HG02981 (cell line): ENCODE data around the gene CCL17.
"Not testable (repeated sequence)": the region's sequence is repeated elsewhere in the genome, so short reads cannot be mapped to it uniquely, and the experiment has no call there.

Experiments used
- ATAC-seq: cut with Tn5 transposase; IDR thresholded peaks from one replicate; pipeline ENCODE4 v1.9.1; 2021; ENCODE audit warnings: mild to moderate bottlenecking, moderate library complexity; ENCODE audit not compliant: unreplicated experiment

The CCL17 gene

DNA sequence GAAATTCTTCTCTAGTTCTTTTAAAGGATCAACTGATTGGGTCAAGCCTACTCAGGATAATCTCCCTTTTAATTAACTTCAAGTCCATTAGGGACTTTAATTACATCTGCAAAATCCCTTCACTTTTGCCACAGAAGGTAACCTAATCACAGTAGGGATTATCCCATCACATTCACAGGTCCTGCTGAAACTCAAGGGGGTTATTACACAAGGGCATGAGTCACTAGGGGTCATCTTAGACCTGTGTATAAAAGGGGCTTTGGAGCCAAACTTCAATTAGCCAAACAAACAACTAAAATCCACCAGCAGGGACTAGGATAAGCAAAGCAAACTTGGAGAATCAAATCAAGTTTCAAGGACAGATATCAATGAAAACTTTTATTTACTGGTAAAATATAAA is 23.3 kb downstream of the CCL17 start:
- ATAC-seq, result no peak

DNA sequence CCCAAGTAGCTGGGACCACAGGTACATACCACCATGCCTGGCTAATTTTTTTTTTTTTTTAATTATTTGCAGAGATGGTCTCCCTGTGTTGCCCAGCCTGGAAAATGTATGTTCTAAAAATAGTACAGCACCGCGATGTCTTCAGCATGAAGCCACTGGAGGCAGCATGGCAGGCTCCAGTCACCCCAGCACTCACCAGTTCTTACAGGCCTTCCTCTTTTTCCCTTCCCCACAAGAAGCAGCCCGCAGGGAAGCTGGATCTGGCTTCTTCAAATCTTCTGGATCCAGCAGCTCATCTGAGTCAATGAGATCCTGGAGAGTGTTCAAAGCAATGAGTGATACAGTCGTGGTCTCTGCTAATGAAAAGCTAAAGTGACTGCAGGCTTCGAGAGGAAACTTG is 26.4 kb downstream of the CCL17 start:
- ATAC-seq, result no peak

- ATAC-seq, result no peak
Observed at GRCh38 chr16:57432505-57432904, 27.9 kb downstream of the CCL17 start.

DNA sequence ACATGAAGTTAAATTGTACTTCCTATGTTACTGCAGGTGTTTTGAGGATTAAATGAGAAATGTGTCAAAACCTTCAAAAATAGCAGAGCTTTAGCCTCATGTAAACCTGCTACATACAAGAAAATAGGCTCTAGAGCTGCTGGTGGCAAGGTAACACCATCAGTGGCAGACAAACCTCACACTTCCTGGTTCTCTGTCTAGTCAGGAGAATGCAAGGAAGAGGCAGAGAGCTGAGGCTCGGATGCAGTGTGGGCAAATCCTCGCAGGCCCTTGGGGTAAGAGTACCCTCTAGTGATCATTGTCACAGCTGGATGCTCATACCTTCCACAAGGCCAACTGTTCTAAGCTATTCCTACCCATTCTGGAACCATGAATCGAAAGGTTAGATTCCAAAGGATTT is 28.4 kb downstream of the CCL17 start:
- no peak for ATAC-seq

DNA sequence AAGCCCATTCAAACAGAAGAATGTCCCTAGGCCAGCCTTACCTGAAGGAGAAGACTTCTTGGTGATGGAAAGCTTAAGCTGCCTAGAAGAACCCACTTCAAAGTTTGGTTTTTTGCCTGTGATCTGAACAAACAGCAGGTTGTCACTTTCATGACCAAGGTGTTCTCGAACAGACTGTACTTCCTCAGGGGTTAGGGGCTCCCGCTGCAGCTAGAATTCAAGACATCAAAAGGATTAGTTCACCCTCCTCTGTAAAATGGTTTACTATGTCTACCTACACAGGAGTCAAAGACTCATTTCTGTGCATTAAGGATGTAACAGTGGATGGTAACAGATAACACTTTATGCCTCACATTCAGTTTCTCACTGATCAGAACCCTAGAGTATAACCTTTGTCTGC is 29.4 kb downstream of the CCL17 start:
- no peak for ATAC-seq

DNA sequence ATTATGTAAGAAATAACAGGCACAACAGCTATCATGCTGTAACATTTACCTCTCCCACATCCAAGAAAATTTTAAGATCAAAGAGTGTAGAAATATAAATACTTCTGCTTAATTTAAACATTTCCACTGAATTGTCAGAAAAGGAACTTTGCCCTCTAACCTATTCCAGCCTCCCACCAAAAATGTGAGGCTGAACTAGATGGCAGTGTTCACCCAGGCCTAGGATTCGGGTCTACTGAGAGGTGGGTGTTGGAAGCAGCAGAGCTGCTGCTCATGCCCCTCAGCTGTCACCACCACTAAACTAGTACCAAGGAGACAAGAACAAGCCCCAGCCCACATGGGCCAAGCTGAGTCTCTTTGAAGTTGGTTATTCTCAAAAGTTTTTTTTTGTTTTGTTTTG is 31.3 kb downstream of the CCL17 start:
- ATAC-seq, result no peak

GRCh38 chr16:57439947-57440346 is 35.4 kb downstream of the CCL17 start:
- not testable (repeated sequence) for ATAC-seq

DNA sequence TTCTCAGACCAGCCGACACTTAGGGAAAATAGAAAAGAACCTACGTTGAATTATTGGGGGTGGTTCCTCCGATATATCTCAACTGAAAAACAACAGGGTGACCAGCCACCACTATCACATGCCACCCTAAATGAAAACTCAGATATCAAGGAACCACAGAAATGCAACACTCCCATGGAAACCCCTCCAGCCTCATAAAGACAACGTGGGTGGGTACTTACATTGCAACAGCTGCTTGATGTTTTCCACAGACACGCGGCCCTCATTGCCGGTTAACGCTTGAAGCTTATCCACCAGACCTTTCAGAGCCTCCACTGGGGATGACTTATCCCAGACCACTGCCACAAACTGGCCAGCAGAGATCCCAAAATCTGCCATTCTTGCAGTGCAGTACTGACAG is 36.0 kb downstream of the CCL17 start:
- not testable (repeated sequence) for ATAC-seq

GRCh38 chr16:57444711-57445110 is 40.1 kb downstream of the CCL17 start:
- ATAC-seq, result no peak

- ATAC-seq, result no peak
Observed at GRCh38 chr16:57445510-57445909, 40.9 kb downstream of the CCL17 start.

- peak; percentile 20 for ATAC-seq
Observed at GRCh38 chr16:57446531-57447185, 42.1 kb downstream of the CCL17 start.

DNA sequence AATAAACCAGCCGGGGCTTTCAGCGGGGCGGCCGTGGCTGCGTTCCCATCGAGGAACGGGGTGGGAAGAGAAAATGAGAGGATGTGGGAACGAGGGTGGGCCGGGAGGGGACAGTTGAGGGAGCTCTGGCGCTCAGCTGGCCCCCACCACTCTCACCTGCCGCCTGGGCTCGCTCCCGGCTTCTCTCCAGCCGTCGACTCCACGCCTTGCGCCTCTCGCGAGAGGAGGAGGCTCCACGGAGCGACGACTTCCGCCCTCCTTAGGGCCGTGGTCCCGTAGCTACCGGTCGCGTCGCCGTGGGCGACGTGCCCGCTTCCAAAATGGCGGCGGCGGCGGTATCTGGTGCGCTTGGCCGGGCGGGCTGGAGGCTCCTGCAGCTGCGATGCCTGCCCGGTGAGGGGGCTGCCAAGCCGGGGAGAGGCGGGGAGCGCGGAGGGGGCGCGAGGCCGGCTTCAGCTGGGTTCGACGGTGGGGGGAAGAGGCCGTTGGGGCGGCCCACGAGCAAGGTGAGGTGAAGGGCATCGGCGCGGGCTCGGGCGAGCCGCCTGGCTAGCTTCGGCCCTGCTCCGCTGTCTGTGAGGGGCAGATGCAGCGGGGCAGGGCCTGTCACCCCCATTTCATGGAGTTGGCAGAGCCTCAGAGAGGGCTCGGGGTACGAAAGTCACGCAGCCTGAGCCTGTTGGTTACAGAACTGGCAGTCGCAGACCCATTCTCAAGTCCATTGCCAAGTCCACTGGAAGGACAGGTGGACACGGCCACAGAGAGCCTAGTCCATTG is 42.8 kb downstream of the CCL17 start, which contains the start of the genes CIAPIN1 and COQ9:
Gene CIAPIN1, minus strand, starts transcription at position 200 of the 777 bp plus-strand sequence. CDS start 6,457 bp downstream, outside the sequence.
Gene COQ9, plus strand, starts transcription at position 294 of the 777 bp plus-strand sequence. Its CDS starts 27 bp downstream, at position 321.
- ATAC-seq, result peak; percentile 97

- ATAC-seq, result no peak
Observed at GRCh38 chr16:57452021-57452420, 47.5 kb downstream of the CCL17 start.

DNA sequence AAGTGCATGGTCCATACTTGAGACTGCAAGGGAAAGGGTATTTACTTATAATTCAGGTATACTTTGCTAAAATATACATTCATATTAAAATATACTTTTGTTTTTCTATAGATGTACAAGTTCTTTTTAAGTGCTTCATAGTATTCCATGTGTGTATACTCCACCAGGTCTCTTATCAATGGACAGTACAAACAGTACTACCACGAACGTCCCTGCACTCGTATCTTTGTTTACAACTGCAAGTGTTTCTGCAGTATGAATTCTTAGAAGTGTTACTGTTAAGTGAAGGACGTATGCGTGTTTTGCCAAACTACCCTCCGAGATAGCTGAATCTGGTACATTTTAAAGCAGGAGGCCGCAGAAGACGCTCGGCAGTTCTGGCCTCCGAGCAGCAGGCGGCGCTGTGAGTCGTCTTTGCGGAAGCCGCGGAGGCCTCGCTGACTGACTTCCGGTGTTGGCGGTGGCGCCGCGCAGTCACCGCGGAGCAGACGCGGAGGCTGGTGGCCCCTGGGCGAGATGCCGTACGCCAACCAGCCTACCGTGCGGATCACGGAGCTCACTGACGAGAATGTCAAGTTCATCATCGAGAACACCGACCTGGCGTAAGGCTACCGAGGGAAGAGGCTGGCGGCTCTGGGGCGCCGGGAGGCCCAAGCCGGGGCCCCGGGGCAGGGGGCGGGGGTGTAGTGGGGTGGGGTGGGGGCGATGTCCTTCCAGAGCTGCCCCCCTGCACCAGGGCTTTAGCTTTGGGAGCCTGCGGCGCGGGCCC is 57.8 kb downstream of the CCL17 start, which contains the start of gene POLR2C:
Gene POLR2C, plus strand, starts transcription at position 471 of the 769 bp plus-strand sequence. Its CDS starts 46 bp downstream, at position 517.
- peak; percentile 92 for ATAC-seq

DNA sequence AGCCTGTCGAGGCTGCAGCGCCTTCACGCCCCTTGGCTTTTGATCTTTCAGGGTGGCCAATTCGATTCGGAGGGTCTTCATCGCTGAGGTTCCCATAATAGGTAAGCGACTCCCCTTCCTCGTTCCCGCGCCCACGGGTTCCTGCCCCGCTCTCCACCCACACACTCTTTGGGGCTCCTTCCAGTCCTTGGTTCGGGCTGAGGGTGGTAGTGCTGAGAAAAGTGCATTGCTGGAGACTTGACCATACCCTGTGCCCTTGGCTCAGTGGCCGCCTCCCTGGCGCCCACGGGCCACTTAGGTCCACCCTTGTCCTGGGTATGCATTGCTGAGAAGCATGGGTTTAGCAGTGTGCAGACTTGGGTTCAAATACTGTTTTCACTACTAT is 58.4 kb downstream of the CCL17 start:
- ATAC-seq, result peak; percentile 4

DNA sequence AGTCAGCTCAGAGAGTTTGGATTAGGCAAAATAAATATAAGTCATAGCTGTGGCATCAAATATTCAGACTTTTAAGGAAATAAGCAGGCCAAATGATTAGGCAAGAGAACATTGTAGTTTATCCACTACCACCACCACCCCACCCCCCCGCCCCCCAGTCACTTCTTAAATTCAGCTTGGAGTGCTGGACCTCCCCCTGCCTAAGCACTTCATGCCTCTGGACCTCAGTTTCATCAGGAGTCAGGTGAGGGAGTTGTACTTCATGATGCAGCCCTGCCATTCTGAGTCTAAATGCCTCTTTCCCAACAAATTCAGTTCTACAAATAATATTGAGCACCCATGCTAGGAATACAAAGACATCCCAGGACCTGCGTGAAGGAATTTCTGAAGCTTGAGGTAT is 60.0 kb downstream of the CCL17 start:
- ATAC-seq, result no peak
